ENCODE results near the gene MLC1.

GRCh38 chr22:50078246-50078645, 7.0 kb downstream of the MLC1 start:
- TF ChIP-seq CTCF (conservative IDR thresholded peaks at IDR 0.05; ENCODE audit: low read length) (no peak), EZH2phosphoT487 (IDR thresholded peaks at IDR 0.05; ENCODE audit: borderline replicate concordance, low read depth, low read length) (no peak)

All from OCI-LY7 (cell line).